ENCODE data around the gene CCDC171. TPM values are rescaled to one million over a fixed set of nuclear protein-coding genes. Genes with fewer than 3 reads are reported as not detected.

CCDC171 gene
- total and polyA plus RNA-seq, 2 experiments from 2014 or later, result 0.73 to 2.9 TPM

DNA sequence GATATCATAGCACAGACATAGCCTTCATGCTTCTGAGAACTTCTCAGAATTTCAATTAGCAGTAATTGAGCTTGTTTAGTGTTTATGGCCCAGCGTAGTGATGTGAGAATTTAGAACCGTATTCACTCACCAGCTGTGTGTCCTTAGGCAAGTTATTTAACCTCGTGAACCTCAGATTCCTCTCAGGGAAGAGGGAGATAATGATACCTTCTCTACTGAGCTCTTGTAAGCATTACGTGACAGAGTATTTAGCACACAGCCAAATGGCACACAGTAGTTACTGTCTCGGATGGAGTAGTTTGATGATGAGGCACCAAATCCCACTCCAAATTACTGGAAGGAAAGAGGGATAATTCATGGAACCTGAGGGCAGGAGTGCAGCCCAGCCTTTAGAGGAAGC is 429.3 kb downstream of the CCDC171 start:
- no peak for DNase-seq (ENCODE audit: low spot score)
- Histone ChIP-seq H3K36me3 (replicated peaks; ENCODE audit: insufficient read depth, low read depth) (no peaks in the 10 kb centered on the region), H4K20me1 (ENCODE audit: insufficient read depth, poor library complexity, severe bottlenecking) (no peaks in the 10 kb centered on the region), H3K9me3 (ENCODE audit: low read depth) (no peaks in the 10 kb centered on the region), H3K27ac (no peak overlapping the region), H3K9me2 (replicated peaks; ENCODE audit: insufficient read depth) (no peaks in the 10 kb centered on the region), H3K4me1 (ENCODE audit: insufficient read depth) (no peaks in the 10 kb centered on the region), H3K27me3 (no peaks in the 10 kb centered on the region), H2AFZ (no peak overlapping the region), H3K79me2 (no peaks in the 10 kb centered on the region), H3K4me2 (no peak overlapping the region), H3K4me3 (no peak overlapping the region)
- 57% methylated on average over 5 of the region's 5 CpGs for WGBS (ENCODE audit: low lambda C conversion rate, missing lambda C conversion rate)
- TF ChIP-seq EZH2phosphoT487 (IDR thresholded peaks at IDR 0.05; ENCODE audit: low read depth, severe bottlenecking, unreplicated experiment) (no peak), EZH2 (IDR thresholded peaks at IDR 0.05; ENCODE audit: borderline replicate concordance) (no peak)
- TF ChIP-seq, protein P1, sequence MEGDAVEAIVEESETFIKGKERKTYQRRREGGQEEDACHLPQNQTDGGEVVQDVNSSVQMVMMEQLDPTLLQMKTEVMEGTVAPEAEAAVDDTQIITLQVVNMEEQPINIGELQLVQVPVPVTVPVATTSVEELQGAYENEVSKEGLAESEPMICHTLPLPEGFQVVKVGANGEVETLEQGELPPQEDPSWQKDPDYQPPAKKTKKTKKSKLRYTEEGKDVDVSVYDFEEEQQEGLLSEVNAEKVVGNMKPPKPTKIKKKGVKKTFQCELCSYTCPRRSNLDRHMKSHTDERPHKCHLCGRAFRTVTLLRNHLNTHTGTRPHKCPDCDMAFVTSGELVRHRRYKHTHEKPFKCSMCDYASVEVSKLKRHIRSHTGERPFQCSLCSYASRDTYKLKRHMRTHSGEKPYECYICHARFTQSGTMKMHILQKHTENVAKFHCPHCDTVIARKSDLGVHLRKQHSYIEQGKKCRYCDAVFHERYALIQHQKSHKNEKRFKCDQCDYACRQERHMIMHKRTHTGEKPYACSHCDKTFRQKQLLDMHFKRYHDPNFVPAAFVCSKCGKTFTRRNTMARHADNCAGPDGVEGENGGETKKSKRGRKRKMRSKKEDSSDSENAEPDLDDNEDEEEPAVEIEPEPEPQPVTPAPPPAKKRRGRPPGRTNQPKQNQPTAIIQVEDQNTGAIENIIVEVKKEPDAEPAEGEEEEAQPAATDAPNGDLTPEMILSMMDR (IDR thresholded peaks at IDR 0.05; ENCODE audit: poor library complexity), result no peak

DNA sequence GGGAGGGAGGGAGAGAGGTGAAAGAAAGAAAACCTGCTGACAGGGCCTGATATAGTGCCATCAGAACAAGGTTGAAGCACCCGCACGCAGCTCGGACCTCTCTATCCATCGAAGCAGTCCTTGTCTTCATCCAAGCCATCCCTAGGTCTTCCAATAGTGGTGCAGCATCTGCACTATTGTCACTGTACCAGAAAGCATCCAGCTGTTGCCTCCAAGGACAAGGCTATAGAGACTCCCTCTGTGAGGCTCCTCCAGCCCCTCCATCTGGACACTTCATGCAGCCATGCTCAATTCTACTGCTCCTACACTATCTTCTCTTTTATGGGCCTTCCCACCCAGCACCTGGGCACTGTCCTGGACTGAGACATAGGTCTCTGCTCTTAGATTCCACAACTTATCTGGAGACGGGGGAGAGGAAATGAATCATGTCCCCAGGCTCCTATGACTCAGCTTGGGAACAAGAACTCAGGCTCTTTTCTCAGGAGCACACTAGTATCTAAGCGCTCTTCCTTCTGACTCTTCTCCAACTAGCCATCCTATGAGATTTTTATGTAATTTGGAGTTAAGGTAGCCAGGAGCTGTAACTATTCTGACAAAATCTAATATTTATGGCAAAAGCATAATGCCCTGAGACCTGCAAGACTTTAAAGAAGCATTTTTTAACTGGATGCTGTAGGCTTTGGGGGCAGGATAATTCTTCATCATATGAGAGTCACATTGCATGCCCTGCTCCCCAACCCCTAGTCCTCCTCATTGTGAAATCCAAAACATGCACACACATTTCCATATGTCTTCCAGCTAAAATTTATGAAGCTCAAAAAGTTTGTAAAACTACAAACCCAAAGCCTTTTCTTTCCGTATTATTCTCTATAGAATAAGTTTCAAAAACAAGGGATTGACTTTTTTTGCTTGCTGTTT is 446.8 kb downstream of the CCDC171 start:
- peak; percentile 10 for DNase-seq (ENCODE audit: low spot score)
- Histone ChIP-seq H3K9me3 (ENCODE audit: low read depth) (no peaks in the 10 kb centered on the region), H3K4me3 (no peak overlapping the region), H3K27me3 (no peaks in the 10 kb centered on the region), H3K9me2 (replicated peaks; ENCODE audit: insufficient read depth) (no peaks in the 10 kb centered on the region), H3K4me1 (ENCODE audit: insufficient read depth) (no peaks in the 10 kb centered on the region), H3K79me2 (no peaks in the 10 kb centered on the region), H3K4me2 (no peak overlapping the region), H3K27ac (no peak overlapping the region), H2AFZ (no peak overlapping the region), H3K36me3 (replicated peaks; ENCODE audit: insufficient read depth, low read depth) (no peaks in the 10 kb centered on the region), H4K20me1 (ENCODE audit: insufficient read depth, poor library complexity, severe bottlenecking) (no peaks in the 10 kb centered on the region)
- 83% methylated on average over 6 of the region's 7 CpGs for WGBS (ENCODE audit: low lambda C conversion rate, missing lambda C conversion rate)
- TF ChIP-seq, protein P1 (IDR thresholded peaks at IDR 0.05; ENCODE audit: poor library complexity), result no peak
- TF ChIP-seq EZH2phosphoT487 (IDR thresholded peaks at IDR 0.05; ENCODE audit: low read depth, severe bottlenecking, unreplicated experiment) (no peak), EZH2 (IDR thresholded peaks at IDR 0.05; ENCODE audit: borderline replicate concordance) (no peak)

DNA sequence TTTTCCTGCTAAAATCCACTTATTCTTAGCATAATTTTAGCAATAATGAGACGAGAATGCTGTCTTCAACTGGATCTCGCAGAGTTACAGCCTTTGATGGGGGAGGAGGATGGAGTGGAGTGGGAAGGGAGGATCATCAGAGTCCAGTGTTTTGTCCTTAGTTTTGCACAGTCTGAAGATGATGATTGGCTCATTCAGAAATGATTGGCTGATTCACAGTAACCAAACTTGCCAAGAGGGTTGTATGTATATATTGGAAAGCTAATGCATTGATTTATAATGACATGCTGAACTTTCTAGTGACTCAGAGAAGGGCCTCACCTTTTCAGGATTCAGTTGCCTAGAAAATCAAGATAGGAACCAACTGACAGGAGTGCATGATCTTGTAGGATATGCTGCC is 448.0 kb downstream of the CCDC171 start:
- no peaks in the 10 kb centered on the region for H4K20me1 ChIP-seq (ENCODE audit: insufficient read depth, poor library complexity, severe bottlenecking)
- no peaks in the 10 kb centered on the region for H3K36me3 ChIP-seq (replicated peaks; ENCODE audit: insufficient read depth, low read depth)
- H3K4me1 ChIP-seq (ENCODE audit: insufficient read depth), result no peaks in the 10 kb centered on the region
- H3K4me2 ChIP-seq, result no peak overlapping the region
- no peaks in the 10 kb centered on the region for H3K9me3 ChIP-seq (ENCODE audit: low read depth)
- 97% methylated on average over 2 of the region's 2 CpGs for WGBS (ENCODE audit: low lambda C conversion rate, missing lambda C conversion rate)
- H3K79me2 ChIP-seq, result no peaks in the 10 kb centered on the region
- H3K27ac ChIP-seq, result no peak overlapping the region
- DNase-seq (ENCODE audit: low spot score), result no peak
- H3K27me3 ChIP-seq, result no peaks in the 10 kb centered on the region
- H3K9me2 ChIP-seq (replicated peaks; ENCODE audit: insufficient read depth), result no peaks in the 10 kb centered on the region
- H2AFZ ChIP-seq, result no peak overlapping the region
- no peak overlapping the region for H3K4me3 ChIP-seq
- TF ChIP-seq, protein P1 (IDR thresholded peaks at IDR 0.05; ENCODE audit: poor library complexity), result no peak
- TF ChIP-seq EZH2phosphoT487 (IDR thresholded peaks at IDR 0.05; ENCODE audit: low read depth, severe bottlenecking, unreplicated experiment) (no peak), EZH2 (IDR thresholded peaks at IDR 0.05; ENCODE audit: borderline replicate concordance) (no peak)

Data from hepatocyte (in vitro differentiated cells).